ENCODE data around the gene FRMD4A.
A peak's percentile ranks its signal among the peaks of the same experiment; 100 is the strongest.

FRMD4A gene

DNA sequence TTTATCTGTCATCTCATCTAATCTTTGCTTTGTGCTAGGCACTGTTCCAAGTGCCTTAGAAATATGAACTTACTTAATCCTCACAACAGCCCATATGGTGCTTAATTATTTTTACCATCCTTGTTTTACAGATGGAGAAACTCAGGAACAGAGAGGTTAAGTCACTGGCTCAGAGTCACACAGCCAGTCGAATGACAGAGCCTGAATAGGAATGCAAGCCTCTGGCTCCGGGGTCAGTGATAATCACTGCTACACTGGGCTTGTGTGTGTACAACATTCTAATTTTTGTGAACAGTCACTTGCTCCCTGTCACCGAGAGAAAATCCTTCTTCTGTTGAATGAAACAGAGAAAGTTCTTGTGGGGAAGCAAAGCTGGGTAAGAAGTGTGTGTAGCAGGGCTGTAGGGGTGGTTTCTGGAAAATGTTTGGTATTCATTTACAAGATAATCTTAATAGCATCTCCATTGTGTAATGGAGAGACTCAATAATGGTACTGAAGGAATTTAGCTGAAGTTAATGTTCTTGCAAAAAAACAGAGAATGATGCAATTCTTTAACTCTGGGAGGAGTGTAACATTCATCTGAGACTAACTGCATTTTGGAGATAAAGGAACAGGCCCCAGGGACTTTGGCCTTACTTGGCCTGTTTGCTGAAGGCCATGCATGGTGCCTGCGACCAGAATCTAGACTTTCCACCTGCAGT, 290.6 kb downstream of the FRMD4A start:
- no peak for DNase-seq

DNA sequence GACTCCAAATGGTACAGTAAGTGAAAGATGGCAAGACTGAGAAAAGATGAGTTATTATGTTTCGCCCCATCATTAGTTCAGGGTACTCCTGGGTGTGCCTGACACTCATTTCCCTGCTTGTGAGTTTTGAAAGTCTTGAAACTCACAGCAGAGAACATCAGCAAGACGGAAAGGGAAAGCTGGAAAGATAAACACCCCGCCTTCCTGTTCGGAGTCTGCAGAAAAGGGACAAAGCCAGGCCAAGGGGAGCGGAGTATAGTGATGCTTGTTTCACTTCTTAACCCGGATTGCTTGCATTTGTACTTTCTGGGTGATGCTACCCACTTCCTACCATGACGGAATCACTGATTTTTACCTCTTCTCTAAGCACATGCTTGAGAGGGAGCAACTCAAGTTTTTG, 294.5 kb downstream of the FRMD4A start:
- DNase-seq = no peak

DNA sequence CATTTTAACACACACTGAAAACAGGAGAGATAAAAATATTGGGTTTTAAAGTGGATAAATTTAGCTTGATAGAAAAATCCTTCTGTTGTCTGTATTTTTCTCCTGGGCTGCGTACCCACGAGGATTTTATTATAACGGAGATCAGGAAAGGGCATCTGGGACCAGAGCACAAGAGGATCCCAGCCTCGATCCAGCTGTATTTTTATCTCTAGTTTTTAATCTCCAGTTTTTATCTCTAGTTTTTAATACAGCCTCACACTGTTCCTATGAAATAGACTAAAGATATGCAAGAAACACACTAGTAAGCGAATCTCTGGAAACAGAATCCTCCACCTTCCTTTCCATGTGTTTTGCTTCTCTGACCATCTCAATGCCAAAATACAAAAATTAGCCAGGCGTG, 295.2 kb downstream of the FRMD4A start:
- no peak for DNase-seq

DNA sequence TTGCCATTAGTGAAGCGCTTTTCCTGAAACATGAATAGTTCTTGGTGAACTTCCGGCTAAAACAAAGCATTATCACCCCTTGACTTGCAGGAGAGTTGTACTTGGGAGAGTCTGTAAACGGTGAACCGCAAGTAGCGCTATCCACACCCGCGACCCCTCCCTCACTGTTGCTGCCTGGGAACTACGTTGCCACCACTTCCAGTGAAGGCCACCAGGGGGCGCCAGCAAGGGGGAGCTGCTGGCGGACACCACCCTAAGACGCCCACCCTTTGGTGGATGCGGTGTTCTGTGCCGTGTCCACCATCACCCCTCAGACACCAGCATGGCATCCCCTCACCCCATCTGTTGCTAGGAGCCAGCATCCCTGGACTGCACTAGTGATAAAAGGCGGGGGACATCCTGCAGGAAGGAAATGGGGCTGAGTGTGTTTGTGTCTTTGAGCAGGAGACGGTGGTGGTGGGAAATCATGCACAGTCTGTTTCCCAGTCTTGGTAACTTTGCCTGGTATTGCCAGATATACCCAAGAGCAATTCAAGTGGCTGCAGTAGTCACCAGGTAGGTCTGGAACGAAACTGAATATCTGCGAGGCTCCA, 298.2 kb downstream of the FRMD4A start:
- DNase-seq = peak; percentile 22

DNA sequence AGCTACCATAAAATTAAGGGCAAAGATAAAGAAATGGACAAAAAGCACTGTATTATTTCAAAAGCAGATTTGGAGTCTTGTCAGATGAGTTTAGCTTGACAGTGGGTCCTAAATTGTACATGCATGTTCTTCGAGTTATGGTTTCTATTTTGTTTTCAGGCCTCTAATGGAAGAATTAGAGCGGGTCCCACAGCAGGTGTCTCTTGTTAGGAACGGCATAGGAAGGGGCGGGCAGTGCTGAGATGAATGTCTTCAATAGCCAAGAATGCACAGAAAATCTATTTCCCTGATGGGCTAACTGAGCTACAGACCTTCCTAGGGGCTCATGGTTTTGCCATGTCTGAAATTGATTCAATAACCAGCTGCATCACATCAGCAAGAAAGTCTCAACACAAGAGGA, 304.4 kb downstream of the FRMD4A start:
- no peak for DNase-seq

DNA sequence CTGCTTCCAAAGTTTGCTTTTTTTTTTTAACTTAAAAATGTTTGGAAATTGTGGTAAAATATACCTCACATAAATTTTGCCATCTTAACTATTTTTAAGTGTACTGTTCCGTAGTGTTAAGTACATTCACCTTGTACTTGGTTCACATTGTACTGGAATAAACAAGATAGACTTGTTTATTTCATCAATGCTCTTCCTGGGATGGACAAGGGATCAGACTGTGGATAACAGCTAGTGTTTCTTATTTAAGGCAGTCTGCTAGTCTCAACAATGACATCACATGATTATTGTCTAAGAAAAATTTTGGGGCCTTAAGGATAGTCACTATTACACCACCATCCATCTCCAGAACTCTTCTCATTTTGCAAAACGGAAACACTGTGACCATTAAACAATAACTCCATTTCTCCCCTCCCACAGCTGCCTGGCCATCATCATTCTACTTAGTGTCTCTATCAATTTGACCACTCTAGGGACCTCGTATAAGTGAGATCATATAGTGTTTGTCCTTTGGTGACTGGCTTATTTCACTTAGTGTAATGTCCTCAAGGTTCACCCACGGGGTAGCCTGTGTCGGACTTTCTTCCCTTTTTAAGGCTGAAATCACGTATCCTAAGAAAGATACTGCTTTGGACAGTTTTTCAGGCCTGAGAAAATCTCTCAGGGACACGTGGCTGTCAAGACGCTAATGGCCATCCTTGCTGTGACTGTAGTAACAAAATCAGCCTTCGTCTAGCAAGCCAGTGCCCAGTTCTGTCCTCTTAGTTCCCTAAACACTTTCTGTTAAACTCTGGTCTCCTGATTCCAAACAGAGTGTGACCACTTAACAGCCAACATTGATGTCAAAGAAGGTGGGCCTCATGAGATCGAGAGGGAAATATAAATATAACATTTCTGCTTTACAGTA, 305.2 kb downstream of the FRMD4A start:
- no peak for DNase-seq

DNA sequence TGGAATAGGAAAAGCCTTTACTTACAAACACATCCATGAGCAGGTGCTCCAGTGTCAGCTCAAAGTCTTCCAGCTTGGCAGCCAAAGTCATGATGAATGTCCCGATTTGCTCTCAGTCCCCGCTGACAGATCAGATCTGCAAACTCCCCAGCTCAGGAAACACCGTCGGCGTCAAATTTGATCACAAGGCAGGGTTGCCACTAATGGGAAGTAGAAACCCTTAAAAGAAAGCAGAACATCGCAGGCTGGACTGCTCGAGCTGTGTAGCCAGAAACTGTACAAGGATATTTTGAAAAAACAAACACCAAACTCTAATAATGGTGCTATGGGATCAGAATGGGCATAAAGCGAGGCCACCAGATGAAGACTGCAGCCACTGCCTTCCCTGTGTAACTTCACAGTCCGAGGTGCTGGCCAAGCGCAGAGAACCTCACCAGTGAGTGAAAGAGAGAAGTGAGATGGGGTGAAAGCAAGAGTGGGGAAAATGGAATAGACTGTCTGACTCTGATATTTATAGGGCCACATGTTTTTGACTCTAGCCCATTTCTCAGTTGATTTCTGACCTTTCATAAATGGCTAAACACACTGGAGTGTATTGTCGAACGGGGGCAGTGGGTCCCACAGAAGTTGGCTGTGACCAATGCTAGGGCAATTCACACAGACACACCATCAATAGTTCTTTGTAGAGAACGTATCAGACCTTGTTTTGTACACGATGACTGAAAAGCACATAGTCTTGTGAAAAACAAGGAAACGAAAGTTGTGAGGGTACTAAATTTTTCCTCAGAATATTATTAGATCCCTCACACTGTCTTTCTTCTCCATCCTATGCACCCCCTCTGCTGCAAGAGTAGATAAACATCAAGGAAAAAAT, 306.2 kb downstream of the FRMD4A start:
- DNase-seq = no peak

DNA sequence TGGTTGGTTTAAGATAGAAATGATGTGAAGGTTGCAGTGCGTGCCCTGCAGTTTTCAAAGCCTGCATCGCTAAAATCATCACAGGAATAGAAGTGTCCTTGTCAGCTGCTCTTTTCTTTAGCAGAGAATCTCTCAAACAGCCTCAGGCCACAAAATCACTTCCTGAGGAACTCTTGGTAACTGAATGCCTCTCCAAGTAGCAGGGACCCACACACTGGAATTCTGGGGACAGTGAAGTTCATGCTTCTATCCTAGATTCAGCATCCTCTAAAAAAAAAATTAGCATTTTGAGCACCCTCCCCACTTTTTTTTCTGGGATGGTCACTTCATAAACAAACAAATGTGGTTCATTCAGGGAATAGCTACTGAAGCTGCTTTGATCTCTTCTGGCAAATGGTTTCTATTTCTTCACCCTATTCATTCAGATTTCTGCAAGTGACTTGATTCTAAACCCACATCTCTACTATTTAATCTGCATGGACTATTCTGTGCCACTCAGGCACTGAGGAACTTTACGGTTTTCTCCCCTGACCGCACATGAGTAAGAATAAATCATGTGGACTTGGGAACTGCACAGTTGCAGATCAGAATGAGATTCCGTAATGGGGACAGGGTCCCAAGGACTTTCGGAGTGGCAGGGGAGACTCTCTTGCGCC, 306.9 kb downstream of the FRMD4A start:
- DNase-seq = no peak

DNA sequence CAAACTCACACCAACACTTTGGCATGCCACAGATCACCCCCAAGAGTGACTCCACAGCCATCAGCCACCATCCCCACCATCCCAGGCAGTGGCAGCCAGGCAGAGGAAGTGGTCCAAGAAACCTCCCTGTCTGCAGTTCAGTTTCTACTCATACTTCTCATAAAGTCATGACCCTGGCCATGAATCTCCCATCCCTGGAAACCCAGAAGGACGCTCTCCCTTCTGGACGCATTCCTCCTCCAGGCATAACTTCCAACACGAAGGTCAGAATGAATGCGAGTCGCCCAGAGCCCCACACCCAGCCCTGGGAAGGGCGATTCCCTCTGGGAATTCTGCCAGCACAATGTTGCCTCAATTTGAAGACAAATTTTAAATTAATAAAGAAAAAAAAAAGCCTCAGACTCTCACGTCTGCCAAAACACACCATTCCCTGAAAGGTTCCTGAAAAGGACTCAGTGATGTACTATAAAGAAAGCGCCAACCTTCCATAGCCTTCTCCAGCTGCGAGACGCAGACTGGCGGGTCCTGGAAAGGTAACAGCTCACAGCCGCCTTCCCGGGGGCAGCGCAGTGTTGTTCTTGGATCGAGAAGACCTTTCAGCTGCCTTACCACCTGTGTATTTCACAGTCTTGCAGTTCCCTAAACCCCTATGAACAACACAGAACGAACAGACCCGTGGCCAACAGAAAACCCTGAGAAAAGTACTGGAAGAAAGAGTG, 307.6 kb downstream of the FRMD4A start:
- no peak for DNase-seq

DNA sequence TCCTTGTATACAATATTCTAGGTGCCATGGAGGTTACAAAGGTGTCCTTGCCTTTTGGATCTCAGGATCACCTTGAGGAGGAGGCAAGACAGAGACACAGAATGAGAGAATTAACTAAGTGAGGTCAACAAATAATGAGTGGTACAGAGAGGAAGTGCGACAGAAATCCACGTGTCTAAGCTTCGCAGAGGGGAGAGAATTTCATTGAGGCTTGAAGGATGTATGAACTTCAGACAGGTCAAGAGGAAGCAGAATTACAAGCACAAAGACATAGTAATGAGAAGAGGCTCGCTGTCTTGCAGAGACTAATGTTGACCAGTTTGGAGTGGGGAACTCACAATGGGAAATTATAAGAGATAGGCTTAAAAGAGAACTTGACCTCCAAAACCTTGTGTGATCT, 308.7 kb downstream of the FRMD4A start:
- no peak for DNase-seq

DNA sequence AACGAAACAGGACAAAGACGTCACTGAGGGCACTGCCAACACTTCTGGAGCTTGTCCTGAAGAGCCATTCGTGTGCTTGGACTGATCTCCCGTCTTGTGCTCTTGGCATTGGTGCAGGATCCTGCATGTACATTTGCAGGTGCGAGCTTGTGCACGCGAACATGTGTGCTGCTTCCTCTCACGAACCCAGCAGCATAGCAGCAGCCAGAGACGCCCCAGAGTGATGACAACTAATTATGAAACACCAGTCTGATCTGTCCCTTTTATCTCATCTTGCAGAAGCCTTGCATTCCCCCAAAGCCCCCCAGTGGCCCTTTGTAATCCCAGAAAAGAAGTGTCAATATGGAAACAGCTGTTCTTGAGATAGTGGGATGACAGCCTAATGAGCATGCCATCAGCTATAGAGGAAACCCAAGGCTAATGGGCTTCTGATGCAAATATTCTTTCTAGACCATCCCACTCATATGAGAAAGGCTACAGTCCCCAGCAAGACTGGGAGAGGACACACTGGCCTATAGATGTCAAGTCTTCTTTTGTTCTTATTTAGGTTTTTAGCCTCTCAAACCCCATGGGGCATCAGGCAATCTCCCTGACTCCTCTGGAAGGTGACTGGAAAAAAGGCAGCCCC, 310.6 kb downstream of the FRMD4A start:
- DNase-seq = no peak

DNA sequence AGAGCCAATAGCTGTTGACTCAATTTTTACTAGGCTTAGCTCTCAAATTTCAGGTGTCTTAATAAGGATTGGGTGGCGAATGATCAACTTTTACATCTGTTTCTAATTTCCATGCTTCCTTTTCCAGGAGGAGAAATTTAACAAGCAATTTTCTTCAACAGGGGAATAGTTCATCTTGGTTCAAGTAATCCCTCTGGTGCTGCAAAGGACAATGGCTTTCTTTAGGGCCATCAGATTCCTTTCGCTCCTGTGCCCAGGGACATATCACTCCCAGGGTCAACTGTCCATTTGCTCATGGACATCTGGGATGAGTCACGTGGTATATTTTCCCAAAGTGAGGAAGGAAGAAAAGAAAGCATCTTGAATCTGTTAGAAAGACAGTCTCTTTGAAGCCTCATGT, 313.3 kb downstream of the FRMD4A start:
- DNase-seq = no peak

DNA sequence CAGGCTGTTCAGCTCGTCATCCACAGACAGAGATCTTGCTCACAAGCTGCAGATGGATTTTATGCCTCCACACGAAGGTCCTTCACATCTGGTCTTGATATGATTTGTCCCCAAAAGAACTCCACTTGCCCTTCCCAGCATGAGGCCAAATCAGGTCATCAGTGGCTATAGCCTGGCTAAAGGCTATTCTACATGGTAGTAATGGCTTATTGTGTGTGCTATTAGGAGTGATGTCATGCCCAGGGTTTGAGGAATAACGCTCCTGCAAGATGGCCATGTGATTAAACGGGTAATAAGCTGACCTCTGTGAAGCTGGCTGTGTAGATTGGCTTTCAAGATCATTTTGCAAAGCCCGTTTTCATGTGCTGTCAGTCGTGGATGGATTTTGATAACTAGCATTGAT, 313.8 kb downstream of the FRMD4A start:
- no peak for DNase-seq

DNA sequence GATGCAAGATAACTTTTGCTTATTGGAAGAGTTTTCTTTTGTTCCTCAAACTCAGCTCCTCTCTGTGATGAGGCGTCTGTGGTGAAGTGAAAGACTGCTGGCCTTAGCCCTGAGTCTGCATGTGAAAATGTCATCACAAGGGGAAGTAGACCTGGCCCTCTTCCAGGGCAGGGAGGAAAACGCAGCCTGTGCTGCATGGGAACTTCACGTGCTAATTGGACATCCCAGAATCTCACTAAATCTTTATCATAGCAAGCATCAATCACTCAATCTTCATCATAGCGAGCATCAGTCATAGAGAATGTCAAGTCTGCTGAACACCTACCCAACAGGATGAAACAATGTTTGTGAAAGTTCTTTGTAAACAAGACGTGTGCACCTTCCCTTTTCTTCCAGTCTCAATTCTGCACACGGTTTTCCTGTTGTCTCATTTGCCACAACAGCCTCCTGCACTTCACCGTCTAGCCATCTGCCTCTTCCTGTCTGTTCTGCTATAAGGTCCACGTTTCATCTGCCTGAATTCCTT, 314.6 kb downstream of the FRMD4A start:
- no peak for DNase-seq

DNA sequence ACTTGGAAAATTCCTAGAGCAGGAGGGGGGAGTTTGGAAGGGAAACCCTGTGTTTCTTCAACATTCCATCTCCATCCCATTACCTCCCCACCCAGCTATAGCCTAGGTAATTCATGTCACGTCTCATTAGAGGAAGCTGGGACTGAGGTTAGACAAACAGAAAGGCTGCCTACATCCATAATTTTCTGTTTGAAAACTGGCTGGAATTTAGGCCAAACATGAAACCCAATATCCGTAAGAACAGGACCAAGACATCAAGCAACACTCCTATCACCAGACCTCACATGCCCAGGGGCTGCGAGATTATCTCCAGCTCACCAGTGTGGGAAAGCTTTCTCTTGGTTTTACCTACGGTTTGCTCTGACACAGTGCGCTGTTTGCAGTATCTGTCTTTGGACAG, 316.3 kb downstream of the FRMD4A start:
- no peak for DNase-seq

DNA sequence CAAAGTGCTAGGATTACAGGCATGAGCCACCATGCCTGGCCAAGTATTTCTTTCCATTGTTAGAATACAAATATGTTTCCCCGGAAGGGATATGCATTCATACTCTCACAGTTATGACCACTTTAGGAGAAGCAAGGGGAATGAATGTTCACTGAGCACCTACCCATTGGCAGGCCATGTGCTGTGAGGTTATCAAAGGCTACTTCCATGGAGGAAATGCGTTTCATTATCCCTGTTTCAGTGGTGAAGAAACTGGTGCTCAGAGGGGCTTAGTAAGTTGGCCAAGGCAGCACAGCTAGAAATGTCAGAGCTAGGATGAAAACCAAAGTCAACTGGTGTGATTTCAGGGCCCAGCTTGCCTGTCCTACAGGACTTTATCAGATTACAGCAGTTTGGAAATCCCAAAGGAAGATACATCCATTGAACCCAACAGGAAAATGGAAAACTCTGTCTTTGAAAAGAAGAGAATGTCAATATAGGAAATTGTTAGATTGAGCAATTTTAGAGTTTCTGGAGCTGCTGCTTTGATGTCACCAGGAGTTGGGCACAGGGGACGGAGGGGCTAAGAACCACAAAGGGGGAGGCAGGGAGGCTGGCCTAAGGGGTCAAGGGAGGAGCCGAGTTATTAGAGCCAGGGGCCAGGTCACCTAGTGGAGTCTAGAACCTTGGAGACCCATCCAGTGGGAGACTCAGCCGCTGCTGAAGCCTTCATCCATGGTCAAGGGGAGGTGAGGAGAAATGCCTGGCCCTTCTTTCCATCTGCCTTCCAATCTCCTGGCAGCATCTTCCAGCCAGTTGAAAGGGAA, 319.8 kb downstream of the FRMD4A start:
- DNase-seq = no peak

DNA sequence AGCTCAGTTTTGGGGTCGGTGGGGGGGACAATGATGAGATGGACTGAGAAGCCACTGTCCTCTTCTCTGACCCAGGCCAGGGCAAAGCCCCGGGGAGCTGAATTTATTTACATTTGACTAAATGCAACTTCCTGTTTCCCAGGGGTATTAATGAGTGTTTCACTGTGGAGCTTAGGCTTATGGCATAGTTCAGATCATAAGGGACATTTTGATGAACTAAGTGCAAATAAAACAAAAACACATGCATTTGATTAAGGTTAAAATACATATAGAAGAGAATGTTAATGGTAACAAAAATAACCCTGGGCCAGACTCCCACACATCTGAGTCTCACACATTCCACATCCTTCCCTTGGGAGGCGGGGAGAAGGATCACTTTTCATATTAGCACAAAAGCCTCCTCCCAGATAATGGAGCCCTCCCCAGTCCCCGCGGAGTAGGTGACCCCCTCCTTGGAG, 320.6 kb downstream of the FRMD4A start:
- no peak for DNase-seq

DNA sequence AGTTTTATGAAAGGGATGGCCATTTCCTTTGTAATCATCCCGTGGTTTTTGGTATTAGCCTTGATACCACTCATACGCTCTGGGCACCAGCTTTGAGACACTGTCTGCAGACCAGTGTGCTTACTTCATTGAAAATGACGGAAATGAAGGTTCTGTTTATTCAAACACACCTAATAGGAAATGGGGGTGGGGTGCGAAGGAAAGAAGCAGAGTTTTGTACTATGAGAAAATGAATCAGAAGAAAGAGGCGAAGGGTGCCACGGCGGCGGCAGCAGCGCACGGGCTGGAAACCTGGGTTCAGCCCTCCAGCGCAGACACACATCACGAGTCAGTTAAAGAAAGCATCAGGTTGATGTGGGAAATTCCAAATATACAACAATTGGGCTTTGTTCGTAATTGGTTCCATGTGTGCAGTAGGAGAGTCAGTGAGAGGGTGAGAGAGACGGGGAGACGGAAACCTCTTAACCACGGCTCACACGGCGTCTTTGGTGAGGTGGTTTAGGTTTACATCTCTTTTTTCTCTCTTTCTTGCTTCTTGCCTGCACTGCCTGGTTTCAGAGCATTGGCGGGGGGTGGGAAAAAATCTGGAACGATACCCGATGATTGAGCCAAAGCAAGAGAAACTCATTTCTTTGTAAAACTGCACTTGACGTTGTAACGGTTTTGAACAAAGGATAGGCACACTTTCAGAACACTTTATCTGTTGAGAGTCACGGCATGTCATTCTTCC, 321.2 kb downstream of the FRMD4A start:
- peak; percentile 82 for DNase-seq

DNA sequence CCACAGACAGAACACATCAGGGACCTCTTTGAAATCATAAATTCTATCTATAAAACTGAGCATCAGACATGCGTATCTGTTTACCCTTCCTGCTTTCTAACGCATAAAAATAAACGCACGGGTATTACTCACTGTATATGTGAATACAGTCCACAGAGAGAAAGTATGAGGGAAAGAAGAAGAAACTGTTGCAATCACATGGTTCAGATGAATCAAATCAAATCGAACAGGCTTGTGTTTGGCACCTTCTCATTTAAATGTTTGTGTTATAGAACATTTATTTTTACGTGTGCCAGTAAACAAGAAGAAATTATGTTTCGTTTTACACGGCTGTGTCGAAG, 322.0 kb downstream of the FRMD4A start:
- DNase-seq = peak; percentile 28
